Osteoblast (primary cell): Measurements from ENCODE around the gene DEFB124. TPM values are rescaled to one million over a fixed set of nuclear protein-coding genes. Genes with fewer than 3 reads are reported as not detected.

ENCODE experiments used
- DNase-seq: peaks from one replicate; pipeline ENCODE4 v3.0.0; 2011; ENCODE audit warnings: low spot score, mixed read lengths; ENCODE audit not compliant: insufficient read length; ENCODE audit errors: missing footprints
- H2AFZ ChIP-seq: 2 replicates; pipeline ENCODE4 v1.6.0; 2011; ENCODE audit warnings: mild to moderate bottlenecking, low read length
- H3K27ac ChIP-seq: 2 replicates; pipeline ENCODE4 v1.5.1; 2011; ENCODE audit warnings: mild to moderate bottlenecking, low read depth, low read length, moderate library complexity
- H3K27me3 ChIP-seq: 2 replicates; pipeline ENCODE4 v1.6.0; 2012; ENCODE audit warnings: mild to moderate bottlenecking, control low read depth, inconsistent platforms, low read length, moderate library complexity; ENCODE audit not compliant: insufficient read depth
- H3K36me3 ChIP-seq: 2 replicates; pipeline ENCODE4 v1.5.1; 2011; ENCODE audit warnings: mild to moderate bottlenecking, low read length, control low read depth, moderate library complexity; ENCODE audit not compliant: insufficient read depth
- H3K4me1 ChIP-seq: 2 replicates; pipeline ENCODE4 v1.5.1; 2011; ENCODE audit warnings: mild to moderate bottlenecking, low read length, control low read depth, moderate library complexity; ENCODE audit not compliant: insufficient read depth
- H3K4me2 ChIP-seq: 2 replicates; pipeline ENCODE4 v1.6.0; 2011; ENCODE audit warnings: mild to moderate bottlenecking, low read length; ENCODE audit not compliant: insufficient read depth
- H3K4me3 ChIP-seq: fragments of 200-600 bp; sonication (generic); 3 replicates; pipeline ENCODE4 v1.5.1; 2012; ENCODE audit warnings: mild to moderate bottlenecking, low read length, inconsistent platforms; ENCODE audit not compliant: insufficient read depth
- H3K79me2 ChIP-seq: 2 replicates; pipeline ENCODE4 v1.6.0; 2012; ENCODE audit warnings: mild to moderate bottlenecking, low read length, control low read depth, inconsistent platforms; ENCODE audit not compliant: insufficient read depth
- H3K9me3 ChIP-seq: 2 replicates; pipeline ENCODE4 v1.5.1; 2011; ENCODE audit warnings: low read depth, low read length, control low read depth
- H4K20me1 ChIP-seq: 2 replicates; pipeline ENCODE4 v1.6.0; 2012; ENCODE audit warnings: mild to moderate bottlenecking, low read length, control low read depth; ENCODE audit not compliant: insufficient read depth
- total RNA-seq: library from RNA; depleted of rRNA; stranded (reverse); fragments of >200 nt; gene quantifications from 2 replicates; pipeline ENCODE4 v1.2.3, GENCODE V29; 2012
- TF ChIP-seq, protein P1 (sequence below): IDR thresholded peaks from 2 replicates; pipeline ENCODE4 v1.5.1; 2011; ENCODE audit warnings: mild to moderate bottlenecking, low read depth, low read length, moderate library complexity; ENCODE audit errors: extremely low read depth

Gene DEFB124
- total RNA-seq, 1 donor, result not detected

DNA sequence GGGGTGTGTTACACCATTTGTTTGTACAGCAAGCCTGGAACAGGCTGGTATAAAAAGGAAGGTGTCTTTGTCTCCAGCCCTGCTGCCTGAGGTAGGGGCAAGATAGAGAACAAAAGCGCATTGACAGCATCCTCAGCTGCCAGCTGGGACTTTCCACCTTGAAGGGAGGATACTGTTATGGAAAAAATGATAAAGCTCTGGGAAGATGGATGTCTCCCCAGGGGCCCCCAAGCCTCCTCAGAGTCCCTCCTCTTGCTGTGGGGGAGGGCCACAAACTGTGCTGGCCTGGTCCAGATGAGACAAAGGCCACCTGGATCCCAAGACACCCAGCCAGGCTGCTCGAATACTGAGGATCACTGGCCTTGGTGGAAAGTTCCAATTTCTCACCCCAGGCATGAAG, 13.2 kb upstream of the DEFB124 start:
- H3K4me1 ChIP-seq, result peaks cover 8% of the 10 kb centered on the region
- H4K20me1 ChIP-seq, result no peaks in the 10 kb centered on the region
- H3K9me3 ChIP-seq, result no peaks in the 10 kb centered on the region
- H3K4me3 ChIP-seq, result no peak overlapping the region
- H3K27me3 ChIP-seq, result no peaks in the 10 kb centered on the region
- no peak for DNase-seq
- no peak overlapping the region for H3K4me2 ChIP-seq
- H3K27ac ChIP-seq, result no peak overlapping the region
- TF ChIP-seq, protein P1, sequence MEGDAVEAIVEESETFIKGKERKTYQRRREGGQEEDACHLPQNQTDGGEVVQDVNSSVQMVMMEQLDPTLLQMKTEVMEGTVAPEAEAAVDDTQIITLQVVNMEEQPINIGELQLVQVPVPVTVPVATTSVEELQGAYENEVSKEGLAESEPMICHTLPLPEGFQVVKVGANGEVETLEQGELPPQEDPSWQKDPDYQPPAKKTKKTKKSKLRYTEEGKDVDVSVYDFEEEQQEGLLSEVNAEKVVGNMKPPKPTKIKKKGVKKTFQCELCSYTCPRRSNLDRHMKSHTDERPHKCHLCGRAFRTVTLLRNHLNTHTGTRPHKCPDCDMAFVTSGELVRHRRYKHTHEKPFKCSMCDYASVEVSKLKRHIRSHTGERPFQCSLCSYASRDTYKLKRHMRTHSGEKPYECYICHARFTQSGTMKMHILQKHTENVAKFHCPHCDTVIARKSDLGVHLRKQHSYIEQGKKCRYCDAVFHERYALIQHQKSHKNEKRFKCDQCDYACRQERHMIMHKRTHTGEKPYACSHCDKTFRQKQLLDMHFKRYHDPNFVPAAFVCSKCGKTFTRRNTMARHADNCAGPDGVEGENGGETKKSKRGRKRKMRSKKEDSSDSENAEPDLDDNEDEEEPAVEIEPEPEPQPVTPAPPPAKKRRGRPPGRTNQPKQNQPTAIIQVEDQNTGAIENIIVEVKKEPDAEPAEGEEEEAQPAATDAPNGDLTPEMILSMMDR, result no peak
- no peaks in the 10 kb centered on the region for H3K36me3 ChIP-seq
- H2AFZ ChIP-seq, result no peak overlapping the region
- H3K79me2 ChIP-seq, result no peaks in the 10 kb centered on the region

DNA sequence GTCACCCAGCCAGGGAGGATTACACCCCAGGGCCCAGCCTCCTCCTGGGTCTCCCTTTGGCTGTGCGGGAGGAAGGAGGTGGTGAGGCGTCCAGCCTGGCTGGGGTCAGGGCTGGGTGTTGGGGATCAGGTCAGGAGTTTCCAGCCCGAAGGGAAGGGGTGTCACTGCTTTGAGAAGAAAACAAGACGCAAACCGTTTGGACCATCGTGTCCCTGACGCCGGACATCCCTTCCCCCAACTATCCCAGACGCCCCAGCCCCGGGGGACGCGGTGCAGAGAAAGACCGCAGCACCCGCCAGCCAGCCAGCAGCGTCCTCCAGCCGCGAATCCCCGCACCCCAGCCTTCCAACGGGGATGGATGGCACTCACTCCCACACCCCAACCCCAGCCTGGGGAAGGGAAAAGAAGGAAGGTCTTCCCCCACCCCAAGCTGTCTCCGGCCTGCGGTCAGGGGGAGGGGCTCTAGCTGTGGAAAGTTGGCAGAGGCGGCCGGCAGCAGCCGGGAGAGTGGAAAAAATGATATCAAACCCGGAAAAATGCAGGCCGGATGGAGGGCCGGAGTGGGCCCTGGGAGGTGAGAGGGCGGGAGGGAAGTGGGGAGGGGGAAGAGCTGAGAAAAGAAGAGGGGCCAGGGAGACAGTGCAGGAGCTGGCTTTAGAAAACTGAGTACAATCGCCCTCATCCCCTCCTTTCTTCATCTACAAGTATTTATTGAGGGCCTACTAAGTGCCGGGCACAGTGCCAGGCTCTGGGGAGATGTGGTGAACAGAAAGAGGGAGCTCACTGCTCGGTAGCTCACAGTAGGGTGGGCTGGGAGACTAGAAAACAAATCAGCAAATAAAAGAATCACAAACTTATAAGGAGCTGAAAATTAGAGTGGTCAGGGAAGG, 10.8 kb upstream of the DEFB124 start:
- peak overlapping the region; percentile 74 for H3K4me2 ChIP-seq
- no peaks in the 10 kb centered on the region for H4K20me1 ChIP-seq
- H3K27ac ChIP-seq, result no peak overlapping the region
- peak overlapping the region; percentile 67 for H3K4me3 ChIP-seq
- H3K27me3 ChIP-seq, result no peaks in the 10 kb centered on the region
- DNase-seq, result peak; percentile 97
- no peaks in the 10 kb centered on the region for H3K36me3 ChIP-seq
- TF ChIP-seq, protein P1, result no peak
- H2AFZ ChIP-seq, result peak overlapping the region; percentile 81
- H3K4me1 ChIP-seq, result peaks cover 8% of the 10 kb centered on the region
- no peaks in the 10 kb centered on the region for H3K79me2 ChIP-seq
- no peaks in the 10 kb centered on the region for H3K9me3 ChIP-seq

DNA sequence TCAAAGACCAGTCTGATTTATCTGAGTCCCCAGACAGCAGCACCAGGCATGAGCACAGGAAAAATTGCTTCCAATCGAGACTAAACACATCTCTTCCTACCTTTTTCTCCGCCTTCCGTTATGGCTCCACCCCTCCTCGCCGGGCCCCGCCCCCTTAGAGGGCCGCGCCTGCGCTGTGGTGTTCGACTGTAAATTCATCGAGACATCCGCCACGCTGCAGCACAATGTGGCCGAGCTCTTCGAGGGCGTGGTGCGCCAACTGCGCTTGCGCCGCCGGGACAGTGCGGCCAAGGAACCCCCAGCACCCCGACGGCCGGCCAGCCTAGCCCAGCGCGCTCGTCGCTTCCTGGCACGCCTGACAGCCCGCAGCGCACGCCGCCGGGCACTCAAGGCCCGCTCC, 9.1 kb upstream of the DEFB124 start:
- Histone ChIP-seq H3K79me2 (no peaks in the 10 kb centered on the region), H3K27ac (no peak overlapping the region), H3K27me3 (no peaks in the 10 kb centered on the region), H3K9me3 (no peaks in the 10 kb centered on the region), H3K4me3 (no peak overlapping the region), H4K20me1 (no peaks in the 10 kb centered on the region), H2AFZ (no peak overlapping the region), H3K4me2 (no peak overlapping the region), H3K36me3 (no peaks in the 10 kb centered on the region), H3K4me1 (peaks cover 8% of the 10 kb centered on the region)
- TF ChIP-seq, protein P1, result no peak
- DNase-seq, result no peak

DNA sequence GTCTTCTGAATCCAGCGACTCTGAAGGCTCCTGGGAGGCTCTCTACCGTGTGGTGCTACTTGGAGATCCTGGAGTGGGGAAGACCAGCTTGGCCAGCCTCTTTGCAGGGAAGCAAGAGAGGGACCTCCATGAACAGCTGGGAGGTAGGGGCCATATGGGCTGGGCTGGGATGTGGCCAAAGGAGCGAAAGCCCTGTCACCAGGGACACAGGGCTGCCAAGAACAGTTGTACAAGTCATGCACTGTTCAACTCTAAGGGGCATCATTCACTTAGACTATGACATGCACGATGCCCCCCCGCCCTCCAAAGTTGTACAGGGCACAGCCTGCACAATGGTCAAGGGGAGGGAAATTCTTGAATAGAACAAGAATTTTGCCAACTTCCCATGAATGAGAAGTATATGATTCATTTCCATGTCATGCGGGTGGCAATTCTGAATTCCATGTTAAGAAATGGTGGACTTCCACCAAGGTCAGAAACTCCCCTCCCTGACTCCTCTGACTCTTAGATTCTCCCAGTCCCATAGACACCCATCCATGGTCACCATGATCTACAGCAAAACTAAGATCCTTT, 1.8 kb upstream of the DEFB124 start:
- peak; percentile 91 for DNase-seq
- Histone ChIP-seq H3K27me3 (peaks cover 21% of the 10 kb centered on the region), H3K4me1 (no peaks in the 10 kb centered on the region), H3K79me2 (no peaks in the 10 kb centered on the region), H3K4me2 (no peak overlapping the region), H3K4me3 (no peak overlapping the region), H4K20me1 (no peaks in the 10 kb centered on the region), H3K9me3 (no peaks in the 10 kb centered on the region), H3K36me3 (no peaks in the 10 kb centered on the region), H3K27ac (no peak overlapping the region), H2AFZ (no peak overlapping the region)
- TF ChIP-seq, protein P1, result no peak
